Fibroblast of skin of right biceps (primary cell): ENCODE results near the gene VSIG2.

Source experiments
- DNase-seq: peaks from one replicate; pipeline ENCODE4 v3.0.0-alpha.2; 2013

The VSIG2 gene

GRCh38 chr11:124717421-124717785 is 34.7 kb downstream of the VSIG2 start:
- no peak for DNase-seq

GRCh38 chr11:124716591-124716990 is 35.5 kb downstream of the VSIG2 start:
- DNase-seq = peak; percentile 34

GRCh38 chr11:124712392-124712791 is 39.7 kb downstream of the VSIG2 start:
- no peak for DNase-seq

- no peak for DNase-seq
These were observed 44.2 kb downstream of the VSIG2 start for GRCh38 chr11:124707829-124708228.

- DNase-seq = no peak
These were observed 52.0 kb downstream of the VSIG2 start for GRCh38 chr11:124700028-124700427.

GRCh38 chr11:124699547-124699946 is 52.5 kb downstream of the VSIG2 start:
- no peak for DNase-seq
